ENCODE results near the gene RAPGEF5.

RAPGEF5 gene

DNA sequence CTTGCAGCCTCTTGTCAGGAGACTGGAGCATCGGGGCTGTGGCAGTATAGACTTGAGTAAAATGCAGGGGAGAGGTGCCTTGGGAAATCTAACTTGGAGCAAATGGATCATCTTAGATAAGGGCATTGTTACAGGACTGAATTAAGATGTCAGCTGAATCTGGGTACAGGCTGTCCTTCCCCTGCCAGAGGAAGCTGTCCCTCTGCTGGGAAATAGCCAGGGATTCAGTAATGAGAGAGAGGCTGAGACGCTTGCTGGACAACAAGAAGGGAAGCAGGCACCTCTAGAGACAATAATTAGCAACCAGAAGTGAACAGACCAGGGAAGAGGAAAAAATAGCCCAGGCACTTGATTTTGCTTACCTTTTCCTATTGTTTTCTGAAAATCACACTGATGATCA, 20.7 kb upstream of the RAPGEF5 start:
- Histone ChIP-seq H3K27ac (no peak overlapping the region), H3K4me3 (ENCODE audit: low read depth, low read length) (no peak overlapping the region), H3K36me3 (replicated peaks) (no peaks in the 10 kb centered on the region), H3K27me3 (replicated peaks) (no peaks in the 10 kb centered on the region)
- in situ Hi-C loops (cut with HindIII; ENCODE audit: low pct_ligation_motif_present, low sequenced_read_pairs), result no loop called here
- DNase-seq, result no peak
- TF ChIP-seq, protein P1, sequence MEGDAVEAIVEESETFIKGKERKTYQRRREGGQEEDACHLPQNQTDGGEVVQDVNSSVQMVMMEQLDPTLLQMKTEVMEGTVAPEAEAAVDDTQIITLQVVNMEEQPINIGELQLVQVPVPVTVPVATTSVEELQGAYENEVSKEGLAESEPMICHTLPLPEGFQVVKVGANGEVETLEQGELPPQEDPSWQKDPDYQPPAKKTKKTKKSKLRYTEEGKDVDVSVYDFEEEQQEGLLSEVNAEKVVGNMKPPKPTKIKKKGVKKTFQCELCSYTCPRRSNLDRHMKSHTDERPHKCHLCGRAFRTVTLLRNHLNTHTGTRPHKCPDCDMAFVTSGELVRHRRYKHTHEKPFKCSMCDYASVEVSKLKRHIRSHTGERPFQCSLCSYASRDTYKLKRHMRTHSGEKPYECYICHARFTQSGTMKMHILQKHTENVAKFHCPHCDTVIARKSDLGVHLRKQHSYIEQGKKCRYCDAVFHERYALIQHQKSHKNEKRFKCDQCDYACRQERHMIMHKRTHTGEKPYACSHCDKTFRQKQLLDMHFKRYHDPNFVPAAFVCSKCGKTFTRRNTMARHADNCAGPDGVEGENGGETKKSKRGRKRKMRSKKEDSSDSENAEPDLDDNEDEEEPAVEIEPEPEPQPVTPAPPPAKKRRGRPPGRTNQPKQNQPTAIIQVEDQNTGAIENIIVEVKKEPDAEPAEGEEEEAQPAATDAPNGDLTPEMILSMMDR (IDR thresholded peaks at IDR 0.05; ENCODE audit: low read depth, low read length, missing control alignments), result no peak

- H3K4me3 ChIP-seq (ENCODE audit: low read depth, low read length), result no peak overlapping the region
- no peaks in the 10 kb centered on the region for H3K27me3 ChIP-seq (replicated peaks)
- DNase-seq, result no peak
- H3K27ac ChIP-seq, result no peak overlapping the region
- in situ Hi-C loops (cut with HindIII; ENCODE audit: low pct_ligation_motif_present, low sequenced_read_pairs), result no loop called here
- H3K36me3 ChIP-seq (replicated peaks), result no peaks in the 10 kb centered on the region
- TF ChIP-seq, protein P1 (IDR thresholded peaks at IDR 0.05; ENCODE audit: low read depth, low read length, missing control alignments), result no peak
Measured at GRCh38 chr7:22375359-22376048, 18.6 kb upstream of the RAPGEF5 start.

DNA sequence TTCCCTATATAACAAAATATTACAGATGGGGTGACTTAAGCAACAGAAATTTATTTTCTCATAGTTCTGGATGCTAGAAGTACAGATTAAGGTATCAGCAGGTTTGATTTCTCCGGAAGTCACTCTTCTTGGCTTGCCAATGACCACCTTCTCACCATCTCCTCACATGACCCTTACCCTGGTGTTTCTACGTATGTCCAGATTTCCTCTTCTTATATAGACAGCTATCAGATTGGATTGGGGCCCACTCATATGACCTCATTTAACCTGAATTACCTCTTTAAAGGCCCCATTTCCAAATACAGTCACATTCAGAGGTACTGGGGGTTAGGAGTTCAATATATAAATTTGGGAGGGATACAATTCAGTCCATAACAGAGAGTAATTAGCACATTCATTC, 17.0 kb upstream of the RAPGEF5 start:
- DNase-seq, result no peak
- Histone ChIP-seq H3K36me3 (replicated peaks) (no peaks in the 10 kb centered on the region), H3K27me3 (replicated peaks) (no peaks in the 10 kb centered on the region), H3K4me3 (ENCODE audit: low read depth, low read length) (no peak overlapping the region), H3K27ac (no peak overlapping the region)
- in situ Hi-C loops (cut with HindIII; ENCODE audit: low pct_ligation_motif_present, low sequenced_read_pairs), result no loop called here
- TF ChIP-seq, protein P1 (IDR thresholded peaks at IDR 0.05; ENCODE audit: low read depth, low read length, missing control alignments), result no peak

- H3K36me3 ChIP-seq (replicated peaks), result no peaks in the 10 kb centered on the region
- in situ Hi-C loops (cut with HindIII; ENCODE audit: low pct_ligation_motif_present, low sequenced_read_pairs), result no loop called here
- no peak overlapping the region for H3K4me3 ChIP-seq (ENCODE audit: low read depth, low read length)
- DNase-seq, result no peak
- TF ChIP-seq, protein P1 (IDR thresholded peaks at IDR 0.05; ENCODE audit: low read depth, low read length, missing control alignments), result no peak
- H3K27me3 ChIP-seq (replicated peaks), result no peaks in the 10 kb centered on the region
- H3K27ac ChIP-seq, result no peak overlapping the region
Measured at GRCh38 chr7:22373388-22373787, 16.4 kb upstream of the RAPGEF5 start.

- no peak overlapping the region for H3K27ac ChIP-seq
- DNase-seq, result no peak
- no peaks in the 10 kb centered on the region for H3K27me3 ChIP-seq (replicated peaks)
- no peak overlapping the region for H3K4me3 ChIP-seq (ENCODE audit: low read depth, low read length)
- H3K36me3 ChIP-seq (replicated peaks), result no peaks in the 10 kb centered on the region
- in situ Hi-C loops (cut with HindIII; ENCODE audit: low pct_ligation_motif_present, low sequenced_read_pairs), result no loop called here
- TF ChIP-seq, protein P1 (IDR thresholded peaks at IDR 0.05; ENCODE audit: low read depth, low read length, missing control alignments), result no peak
Measured at GRCh38 chr7:22372863-22373262, 15.9 kb upstream of the RAPGEF5 start.

DNA sequence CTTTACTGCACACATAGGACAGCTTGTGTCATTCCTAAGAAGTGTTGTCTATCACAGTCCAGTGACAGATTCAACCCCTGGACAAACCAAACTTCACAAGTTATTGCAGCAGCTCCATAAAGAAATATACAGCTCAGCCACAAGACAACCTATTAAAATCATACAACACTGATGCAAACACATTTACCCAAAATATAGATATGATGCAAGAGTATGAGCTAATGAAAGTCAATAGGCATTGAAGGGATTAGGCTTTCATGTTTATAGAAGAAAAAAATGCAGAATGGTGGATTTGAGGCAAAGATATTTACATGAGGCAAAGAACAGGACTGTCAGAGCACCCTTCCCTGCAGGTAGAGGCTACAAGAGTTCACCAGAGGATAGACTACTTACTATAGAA, 14.9 kb upstream of the RAPGEF5 start:
- H3K27ac ChIP-seq, result no peak overlapping the region
- H3K4me3 ChIP-seq (ENCODE audit: low read depth, low read length), result no peak overlapping the region
- no peaks in the 10 kb centered on the region for H3K36me3 ChIP-seq (replicated peaks)
- no peak for DNase-seq
- H3K27me3 ChIP-seq (replicated peaks), result no peaks in the 10 kb centered on the region
- TF ChIP-seq, protein P1 (IDR thresholded peaks at IDR 0.05; ENCODE audit: low read depth, low read length, missing control alignments), result no peak
- in situ Hi-C loops (cut with HindIII; ENCODE audit: low pct_ligation_motif_present, low sequenced_read_pairs), result no loop called here

Measured in brain microvascular endothelial cell (primary cell).